OCI-LY3 (cell line): ENCODE measurements around the gene TNFAIP2.

Experiments
- EZH2phosphoT487 ChIP-seq: fragments of 200-600 bp; shearing (Covaris generic); IDR thresholded peaks from 2 replicates; pipeline ENCODE4 v1.6.1; 2018; ENCODE audit warnings: antibody characterized with exemption, mixed run types, low read depth
- TF ChIP-seq, protein P1 (sequence below): fragments of 200-600, 300-600 bp; sonication (generic); IDR thresholded peaks from 2 replicates; pipeline ENCODE4 v1.5.1; 2014; ENCODE audit warnings: antibody characterized with exemption, low read length, low read depth

DNA sequence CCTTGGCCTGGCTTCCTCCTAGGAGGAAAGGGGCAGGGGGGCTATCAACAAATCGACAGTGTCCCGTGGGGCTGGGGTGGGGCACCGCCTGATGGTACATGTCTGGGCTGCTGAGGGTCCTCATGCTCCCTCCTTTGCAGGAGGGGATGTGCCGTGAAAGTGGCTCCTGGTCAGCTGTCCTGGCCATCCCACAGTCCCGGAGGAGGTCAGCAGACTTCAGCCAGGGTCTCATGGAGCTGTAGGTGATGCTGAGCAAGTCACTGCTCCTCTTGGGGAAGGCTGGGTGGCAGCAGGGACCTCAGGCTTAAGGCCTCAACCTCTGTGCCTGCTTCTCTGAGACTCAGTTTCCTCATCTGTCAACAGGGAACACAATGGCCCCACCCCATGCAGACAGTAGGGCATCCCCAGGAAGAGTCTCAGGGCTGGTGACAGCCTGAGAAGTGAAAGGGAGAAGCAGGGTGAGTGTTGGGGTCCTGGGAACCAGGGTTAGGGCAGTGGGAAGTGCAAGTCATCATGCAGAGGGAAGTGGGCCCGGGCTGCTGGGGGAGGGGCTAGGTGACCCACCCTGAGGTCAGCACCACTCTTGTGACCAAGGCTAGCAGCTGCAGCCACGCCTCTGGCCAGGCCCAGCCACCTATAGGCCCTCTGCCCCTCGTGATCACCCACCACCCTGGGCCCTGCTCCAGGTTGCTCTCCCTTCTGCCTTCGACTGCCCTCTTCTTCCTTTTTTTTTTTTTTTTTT, 4.4 kb upstream of the TNFAIP2 start:
- TF ChIP-seq, protein P1, sequence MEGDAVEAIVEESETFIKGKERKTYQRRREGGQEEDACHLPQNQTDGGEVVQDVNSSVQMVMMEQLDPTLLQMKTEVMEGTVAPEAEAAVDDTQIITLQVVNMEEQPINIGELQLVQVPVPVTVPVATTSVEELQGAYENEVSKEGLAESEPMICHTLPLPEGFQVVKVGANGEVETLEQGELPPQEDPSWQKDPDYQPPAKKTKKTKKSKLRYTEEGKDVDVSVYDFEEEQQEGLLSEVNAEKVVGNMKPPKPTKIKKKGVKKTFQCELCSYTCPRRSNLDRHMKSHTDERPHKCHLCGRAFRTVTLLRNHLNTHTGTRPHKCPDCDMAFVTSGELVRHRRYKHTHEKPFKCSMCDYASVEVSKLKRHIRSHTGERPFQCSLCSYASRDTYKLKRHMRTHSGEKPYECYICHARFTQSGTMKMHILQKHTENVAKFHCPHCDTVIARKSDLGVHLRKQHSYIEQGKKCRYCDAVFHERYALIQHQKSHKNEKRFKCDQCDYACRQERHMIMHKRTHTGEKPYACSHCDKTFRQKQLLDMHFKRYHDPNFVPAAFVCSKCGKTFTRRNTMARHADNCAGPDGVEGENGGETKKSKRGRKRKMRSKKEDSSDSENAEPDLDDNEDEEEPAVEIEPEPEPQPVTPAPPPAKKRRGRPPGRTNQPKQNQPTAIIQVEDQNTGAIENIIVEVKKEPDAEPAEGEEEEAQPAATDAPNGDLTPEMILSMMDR, result no peak
- TF ChIP-seq EZH2phosphoT487, result no peak
